Measurements from ENCODE around the gene TUBB3. TPM values are rescaled to one million over a fixed set of nuclear protein-coding genes. Genes with fewer than 3 reads are reported as not detected.

TUBB3 gene
- total and polyA plus RNA-seq, 12 donors, result 0.53 to 10.6 (median 0.96) TPM

DNA sequence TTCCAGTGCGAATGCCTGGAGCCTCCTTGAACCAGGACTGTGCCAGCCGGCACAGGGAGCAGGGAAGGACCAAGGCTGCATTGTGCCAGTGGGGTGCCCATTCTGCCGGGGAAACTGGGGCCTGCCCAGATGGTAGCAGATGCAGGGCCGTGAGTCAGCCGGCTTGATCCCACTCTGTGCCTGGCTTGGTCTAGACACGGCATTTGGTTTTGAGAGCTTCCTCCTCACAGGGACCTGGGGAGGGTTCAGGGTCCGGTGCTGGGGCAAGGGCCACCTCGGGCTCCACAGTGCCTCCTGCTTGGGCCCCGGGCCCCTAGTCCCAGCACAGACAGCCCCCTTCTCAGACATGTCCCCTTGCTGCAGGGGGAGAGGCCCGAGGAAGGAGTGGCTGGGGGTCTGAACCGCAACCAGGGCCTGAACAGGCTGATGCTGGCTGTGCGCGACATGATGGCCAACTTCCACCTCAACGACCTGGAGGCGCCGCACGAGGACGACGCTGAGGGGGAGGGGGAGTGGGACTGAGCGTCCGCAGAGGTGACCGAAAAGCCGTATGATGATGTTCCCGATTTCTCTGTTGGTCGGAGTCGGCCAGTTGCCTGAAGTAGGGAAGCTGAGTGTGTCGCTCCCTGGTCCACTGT lies 12.3 kb upstream of the TUBB3 start:
- no peak for DNase-seq
- Histone ChIP-seq H3K4me1 (peaks cover 0 to 14% (median 9%) of the 10 kb centered on the region in 9 donors), H3K4me3 (no peak overlapping the region), H3K36me3 (peaks cover 0 to 63% (median 32%) of the 10 kb centered on the region in 9 donors), H3K27me3 (no peaks in the 10 kb centered on the region), H3K27ac (peak overlapping the region in 2 of 10 donors; percentile 42), H3K9me3 (no peaks in the 10 kb centered on the region)
- intact Hi-C loops (cut with DNase I), result no loop called here
- TF ChIP-seq, protein P1, sequence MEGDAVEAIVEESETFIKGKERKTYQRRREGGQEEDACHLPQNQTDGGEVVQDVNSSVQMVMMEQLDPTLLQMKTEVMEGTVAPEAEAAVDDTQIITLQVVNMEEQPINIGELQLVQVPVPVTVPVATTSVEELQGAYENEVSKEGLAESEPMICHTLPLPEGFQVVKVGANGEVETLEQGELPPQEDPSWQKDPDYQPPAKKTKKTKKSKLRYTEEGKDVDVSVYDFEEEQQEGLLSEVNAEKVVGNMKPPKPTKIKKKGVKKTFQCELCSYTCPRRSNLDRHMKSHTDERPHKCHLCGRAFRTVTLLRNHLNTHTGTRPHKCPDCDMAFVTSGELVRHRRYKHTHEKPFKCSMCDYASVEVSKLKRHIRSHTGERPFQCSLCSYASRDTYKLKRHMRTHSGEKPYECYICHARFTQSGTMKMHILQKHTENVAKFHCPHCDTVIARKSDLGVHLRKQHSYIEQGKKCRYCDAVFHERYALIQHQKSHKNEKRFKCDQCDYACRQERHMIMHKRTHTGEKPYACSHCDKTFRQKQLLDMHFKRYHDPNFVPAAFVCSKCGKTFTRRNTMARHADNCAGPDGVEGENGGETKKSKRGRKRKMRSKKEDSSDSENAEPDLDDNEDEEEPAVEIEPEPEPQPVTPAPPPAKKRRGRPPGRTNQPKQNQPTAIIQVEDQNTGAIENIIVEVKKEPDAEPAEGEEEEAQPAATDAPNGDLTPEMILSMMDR (IDR thresholded peaks at IDR 0.05), result no peak
- WGBS, 2 donors, result 93 to 94% methylated on average over 27 of the region's 27 CpGs
- peak in 5 of 8 donors; percentile 2 to 18 (median 9) for ATAC-seq

DNA sequence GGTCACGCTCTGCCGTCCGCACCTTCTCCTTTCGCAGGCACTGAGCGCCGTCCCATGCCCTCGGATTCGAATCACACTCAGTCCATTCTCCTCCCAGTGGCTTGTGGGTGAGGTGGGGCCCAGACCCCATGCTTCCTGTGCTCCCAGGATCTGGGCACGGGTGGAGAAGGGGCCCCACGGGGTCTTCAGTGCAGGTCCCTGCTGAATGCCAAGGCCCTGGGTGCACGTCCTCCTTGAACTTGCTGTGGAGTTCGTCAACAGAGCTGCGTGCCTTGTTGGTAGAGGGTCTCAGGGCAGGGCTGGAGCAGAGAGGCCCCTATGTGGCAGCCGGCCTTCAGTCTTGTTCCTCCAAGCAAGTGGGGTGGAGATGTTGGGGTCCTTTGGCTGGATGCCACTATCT lies 11.8 kb upstream of the TUBB3 start:
- no peak overlapping the region for H3K4me3 ChIP-seq
- no peaks in the 10 kb centered on the region for H3K9me3 ChIP-seq
- no peaks in the 10 kb centered on the region for H3K27me3 ChIP-seq
- peaks cover 0 to 14% (median 9%) of the 10 kb centered on the region in 9 donors for H3K4me1 ChIP-seq
- no peak for ATAC-seq
- intact Hi-C loops (cut with DNase I), result no loop called here
- WGBS, 2 donors, result 94 to 95% methylated on average over 14 of the region's 14 CpGs
- H3K36me3 ChIP-seq, result peaks cover 0 to 58% (median 27%) of the 10 kb centered on the region in 9 donors
- TF ChIP-seq, protein P1 (IDR thresholded peaks at IDR 0.05), result no peak
- DNase-seq, result no peak
- no peak overlapping the region for H3K27ac ChIP-seq

DNA sequence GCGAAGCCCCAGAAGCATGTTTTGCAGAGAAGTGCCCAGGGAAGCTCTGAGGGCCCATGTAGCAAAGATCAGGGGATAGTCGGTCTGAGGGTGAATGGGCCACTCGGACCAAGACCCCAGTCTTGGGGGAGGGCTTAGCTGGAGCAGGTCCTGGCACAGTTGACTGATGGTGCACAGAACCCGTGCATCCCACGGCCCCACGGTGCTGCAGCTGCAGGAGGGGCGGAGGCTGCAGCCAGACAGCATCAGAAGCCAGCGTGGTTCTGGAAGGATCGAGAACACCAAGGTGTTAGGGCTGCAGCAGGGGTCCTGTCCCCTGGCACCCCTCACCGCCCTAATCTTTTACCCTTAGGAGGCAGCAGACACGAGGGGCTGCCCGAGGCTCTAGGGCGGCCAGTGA lies 11.0 kb upstream of the TUBB3 start:
- Histone ChIP-seq H3K9me3 (no peaks in the 10 kb centered on the region), H3K36me3 (peaks cover 0 to 50% (median 20%) of the 10 kb centered on the region in 9 donors), H3K27ac (no peak overlapping the region), H3K27me3 (no peaks in the 10 kb centered on the region), H3K4me3 (no peak overlapping the region), H3K4me1 (peaks cover under 1 to 15% (median 9%) of the 10 kb centered on the region in 9 donors)
- TF ChIP-seq, protein P1 (IDR thresholded peaks at IDR 0.05), result no peak
- ATAC-seq (no peak), DNase-seq (no peak)
- intact Hi-C loops (cut with DNase I), result no loop called here
- WGBS, 2 donors, result 87 to 90% methylated on average over 13 of the region's 13 CpGs

DNA sequence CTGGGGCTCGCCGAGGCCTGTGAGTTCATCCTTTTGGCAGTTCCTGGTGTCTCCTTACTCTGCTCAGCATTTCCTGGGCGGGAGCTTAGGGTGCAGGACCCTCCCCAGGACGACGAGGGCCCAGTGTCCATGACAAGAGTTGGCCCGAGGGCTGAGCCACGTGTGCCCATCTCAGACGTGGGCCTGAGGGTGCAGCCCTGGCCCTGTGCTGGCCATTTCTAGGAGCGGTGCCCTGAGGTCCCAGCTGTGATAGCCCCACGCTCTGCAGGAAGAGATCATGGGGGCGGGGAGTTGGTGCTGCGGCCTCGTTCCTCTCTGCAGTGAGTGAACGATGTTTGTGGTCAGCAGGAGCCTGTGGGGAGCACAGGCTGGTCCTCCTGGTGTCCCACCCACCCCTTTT lies 10.5 kb upstream of the TUBB3 start:
- Histone ChIP-seq H3K4me3 (no peak overlapping the region), H3K27me3 (no peaks in the 10 kb centered on the region), H3K9me3 (no peaks in the 10 kb centered on the region), H3K36me3 (peaks cover 0 to 50% (median 20%) of the 10 kb centered on the region in 9 donors), H3K27ac (no peak overlapping the region), H3K4me1 (peaks cover 5 to 20% (median 14%) of the 10 kb centered on the region in 9 donors)
- ATAC-seq, result no peak
- intact Hi-C loops (cut with DNase I), result no loop called here
- TF ChIP-seq, protein P1 (IDR thresholded peaks at IDR 0.05), result no peak
- WGBS, 2 donors, result 68 to 74% methylated on average over 14 of the region's 14 CpGs
- DNase-seq, result no peak
